Measurements from ENCODE around the gene RUNX3. TPM values are rescaled to one million over a fixed set of nuclear protein-coding genes. Genes with fewer than 3 reads are reported as not detected.
"Not testable (repeated sequence)": the region's sequence is repeated elsewhere in the genome, so short reads cannot be mapped to it uniquely, and the experiment has no call there.

Gene RUNX3
- total RNA-seq, 1 donor from 2014 or later, result 112 TPM

GRCh38 chr1:24898909-24899439, 31.1 kb downstream of the RUNX3 start:
- DNase-seq, result no peak
- Mint-ChIP-seq H3K27ac (no peak overlapping the region), H3K27me3 (no peaks in the 10 kb centered on the region), H3K4me1 (peaks cover 12% of the 10 kb centered on the region), H3K4me3 (no peak overlapping the region), H3K36me3 (ENCODE audit: low read depth) (peaks cover 39% of the 10 kb centered on the region), H3K9me3 (no peaks in the 10 kb centered on the region)
- intact Hi-C loops (cut with micrococcal nuclease), result loop anchor here (1.0 kb wide), 1 partner anchor 51 kb away; no protein-coding TSS in a partner anchor

- no peak overlapping the region for H3K4me3 Mint-ChIP-seq
- H3K27ac Mint-ChIP-seq, result peak overlapping the region; percentile 11
- no peaks in the 10 kb centered on the region for H3K9me3 Mint-ChIP-seq
- intact Hi-C loops (cut with micrococcal nuclease), result loop anchor here (1.0 kb wide), 1 partner anchor 50 kb away; no protein-coding TSS in a partner anchor
- H3K4me1 Mint-ChIP-seq, result peaks cover 12% of the 10 kb centered on the region
- H3K27me3 Mint-ChIP-seq, result no peaks in the 10 kb centered on the region
- H3K36me3 Mint-ChIP-seq (ENCODE audit: low read depth), result peaks cover 33% of the 10 kb centered on the region
- DNase-seq, result peak; percentile 83
These were observed 31.7 kb downstream of the RUNX3 start for GRCh38 chr1:24898152-24898908.

GRCh38 chr1:24897263-24898151, 32.6 kb downstream of the RUNX3 start:
- DNase-seq, result no peak
- Mint-ChIP-seq H3K27ac (peak overlapping the region; percentile 56), H3K4me3 (no peak overlapping the region), H3K27me3 (no peaks in the 10 kb centered on the region), H3K9me3 (peaks cover 8% of the 10 kb centered on the region), H3K4me1 (peaks cover 12% of the 10 kb centered on the region), H3K36me3 (ENCODE audit: low read depth) (peaks cover 37% of the 10 kb centered on the region)
- intact Hi-C loops (cut with micrococcal nuclease), result loop anchor here (1.0 kb wide), 1 partner anchor 49 kb away; no protein-coding TSS in a partner anchor

- Mint-ChIP-seq H3K4me3 (no peak overlapping the region), H3K27me3 (no peaks in the 10 kb centered on the region)
These were observed 33.3 kb downstream of the RUNX3 start for GRCh38 chr1:24896596-24897262.

GRCh38 chr1:24896176-24896575, 33.9 kb downstream of the RUNX3 start:
- Mint-ChIP-seq H3K4me3 (no peak overlapping the region), H3K9me3 (peaks cover 9% of the 10 kb centered on the region), H3K4me1 (peaks cover 12% of the 10 kb centered on the region), H3K36me3 (ENCODE audit: low read depth) (peaks cover 27% of the 10 kb centered on the region), H3K27ac (peak overlapping the region; percentile 62), H3K27me3 (no peaks in the 10 kb centered on the region)
- intact Hi-C loops (cut with micrococcal nuclease), result no loop called here
- no peak for DNase-seq

More at GRCh38 chr1:24896596-24897262, 33.3 kb downstream of the RUNX3 start:
- H3K36me3 Mint-ChIP-seq (ENCODE audit: low read depth), result peaks cover 32% of the 10 kb centered on the region
- H3K4me1 Mint-ChIP-seq, result peaks cover 12% of the 10 kb centered on the region
- DNase-seq, result no peak
- peak overlapping the region; percentile 49 for H3K27ac Mint-ChIP-seq
- peaks cover 9% of the 10 kb centered on the region for H3K9me3 Mint-ChIP-seq
- intact Hi-C loops (cut with micrococcal nuclease), result no loop called here

GRCh38 chr1:24895511-24895910, 34.6 kb downstream of the RUNX3 start:
- DNase-seq, result no peak
- intact Hi-C loops (cut with micrococcal nuclease), result no loop called here
- H3K27ac Mint-ChIP-seq, result no peak overlapping the region

GRCh38 chr1:24894002-24894401, 36.1 kb downstream of the RUNX3 start:
- Mint-ChIP-seq H3K4me1 (peaks cover 5% of the 10 kb centered on the region), H3K27ac (no peak overlapping the region), H3K36me3 (ENCODE audit: low read depth) (peaks cover 12% of the 10 kb centered on the region), H3K4me3 (no peak overlapping the region), H3K9me3 (peaks cover 9% of the 10 kb centered on the region), H3K27me3 (peaks cover 2% of the 10 kb centered on the region)
- intact Hi-C loops (cut with micrococcal nuclease), result no loop called here
- DNase-seq, result no peak

More at GRCh38 chr1:24895511-24895910, 34.6 kb downstream of the RUNX3 start:
- no peaks in the 10 kb centered on the region for H3K27me3 Mint-ChIP-seq
- peaks cover 23% of the 10 kb centered on the region for H3K36me3 Mint-ChIP-seq (ENCODE audit: low read depth)
- peaks cover 9% of the 10 kb centered on the region for H3K9me3 Mint-ChIP-seq
- H3K4me1 Mint-ChIP-seq, result peaks cover 12% of the 10 kb centered on the region
- no peak overlapping the region for H3K4me3 Mint-ChIP-seq

GRCh38 chr1:24893431-24893830, 36.6 kb downstream of the RUNX3 start:
- DNase-seq, result no peak
- Mint-ChIP-seq H3K9me3 (peaks cover 9% of the 10 kb centered on the region), H3K4me1 (peaks cover 5% of the 10 kb centered on the region), H3K27me3 (peaks cover 4% of the 10 kb centered on the region), H3K36me3 (ENCODE audit: low read depth) (peaks cover 12% of the 10 kb centered on the region), H3K4me3 (no peak overlapping the region), H3K27ac (no peak overlapping the region)
- intact Hi-C loops (cut with micrococcal nuclease), result no loop called here

GRCh38 chr1:24892188-24893153, 37.6 kb downstream of the RUNX3 start:
- intact Hi-C loops (cut with micrococcal nuclease), result no loop called here
- peaks cover 9% of the 10 kb centered on the region for H3K36me3 Mint-ChIP-seq (ENCODE audit: low read depth)

GRCh38 chr1:24891367-24891766, 38.7 kb downstream of the RUNX3 start:
- intact Hi-C loops (cut with micrococcal nuclease); H3K4me3 Mint-ChIP-seq; H3K27me3 Mint-ChIP-seq; H3K36me3 Mint-ChIP-seq (ENCODE audit: low read depth); H3K27ac Mint-ChIP-seq; H3K9me3 Mint-ChIP-seq; DNase-seq; H3K4me1 Mint-ChIP-seq: not testable (repeated sequence)

More at GRCh38 chr1:24892188-24893153, 37.6 kb downstream of the RUNX3 start:
- Mint-ChIP-seq H3K9me3 (peaks cover 9% of the 10 kb centered on the region), H3K4me3 (no peak overlapping the region), H3K4me1 (peaks cover 2% of the 10 kb centered on the region), H3K27me3 (peaks cover 4% of the 10 kb centered on the region), H3K27ac (no peak overlapping the region)
- no peak for DNase-seq

- H3K4me1 Mint-ChIP-seq, result no peaks in the 10 kb centered on the region
- intact Hi-C loops (cut with micrococcal nuclease), result no loop called here
- H3K9me3 Mint-ChIP-seq, result peaks cover 9% of the 10 kb centered on the region
- DNase-seq, result no peak
- H3K27ac Mint-ChIP-seq, result no peak overlapping the region
- H3K36me3 Mint-ChIP-seq (ENCODE audit: low read depth), result peaks cover 9% of the 10 kb centered on the region
- no peak overlapping the region for H3K4me3 Mint-ChIP-seq
- H3K27me3 Mint-ChIP-seq, result peaks cover 8% of the 10 kb centered on the region
These were observed 39.2 kb downstream of the RUNX3 start for GRCh38 chr1:24890887-24891286.

GRCh38 chr1:24888971-24889676, 41.0 kb downstream of the RUNX3 start:
- no peak overlapping the region for H3K4me3 Mint-ChIP-seq
- H3K27ac Mint-ChIP-seq, result no peak overlapping the region
- H3K27me3 Mint-ChIP-seq, result peaks cover 25% of the 10 kb centered on the region
- peaks cover 17% of the 10 kb centered on the region for H3K9me3 Mint-ChIP-seq
- peaks cover 11% of the 10 kb centered on the region for H3K36me3 Mint-ChIP-seq (ENCODE audit: low read depth)
- no peak for DNase-seq
- intact Hi-C loops (cut with micrococcal nuclease), result no loop called here
- H3K4me1 Mint-ChIP-seq, result no peaks in the 10 kb centered on the region

Measured in activated CD4-positive, alpha-beta T cell treated with anti-CD3 and anti-CD28 coated beads, Interleukin-2, amount 10 ng/mL, durations not matched to agents 24 days and 14 days (primary cell).